ENCODE measurements around the gene PEPD. TPM values are rescaled to one million over a fixed set of nuclear protein-coding genes. Genes with fewer than 3 reads are reported as not detected.
A peak's percentile ranks its signal among the peaks of the same experiment; 100 is the strongest.

The PEPD gene
- total RNA-seq, 5 donors from 2014 or later (not counting 1 experiment from before 2014, with no cell fraction given): 23.5 to 38.8 (median 31.8) TPM

GRCh38 chr19:33375837-33376159, 145.8 kb downstream of the PEPD start:
- Mint-ChIP-seq H3K27ac (no peak overlapping the region), H3K9me3 (no peaks in the 10 kb centered on the region), H3K4me1 (peaks cover 60 to 67% (median 67%) of the 10 kb centered on the region in 3 donors), H3K4me3 (peak overlapping the region; percentile 85 to 90 (median 86)), H3K27me3 (no peaks in the 10 kb centered on the region), H3K36me3 (peaks cover 14% of the 10 kb centered on the region)
- ChIA-PET POLR2A (no interaction called here), CTCF (interaction anchor here in 1 of 2 donors (1.0 kb wide), 1 partner anchor 199 kb away, joined by 7 read pairs; no protein-coding TSS in a partner anchor)
- WGBS (ENCODE audit: insufficient coverage): 100% methylated on average over 1 of the region's 1 CpG
- Histone ChIP-seq H3K27me3 (replicated peaks in 1 of 2; ENCODE audit: control insufficient read depth in 2 of 2, extremely low read depth in 1 of 2, insufficient read depth in 2 of 2, low read length in 1 of 2) (no peaks in the 10 kb centered on the region), H3K9me3 (no peaks in the 10 kb centered on the region), H3K36me3 (ENCODE audit: control insufficient read depth in 2 of 2, extremely low read depth in 1 of 2, insufficient read depth in 1 of 2, low read length in 1 of 2) (peaks cover 0 to 4% of the 10 kb centered on the region in 2 donors), H3K4me3 (ENCODE audit: control insufficient read depth in 1 of 2, extremely low read depth in 1 of 2, low read length in 1 of 2) (no peak overlapping the region), H3K4me1 (ENCODE audit: control insufficient read depth in 1 of 2, extremely low read depth in 1 of 2, insufficient read depth in 2 of 2, low read length in 2 of 2) (peaks cover 6 to 31% of the 10 kb centered on the region in 2 experiments), H3K27ac (ENCODE audit: low read length) (no peak overlapping the region)
- ATAC-seq (replicated peaks in 1 of 4) (no peak), DNase-seq (no peak)

DNA sequence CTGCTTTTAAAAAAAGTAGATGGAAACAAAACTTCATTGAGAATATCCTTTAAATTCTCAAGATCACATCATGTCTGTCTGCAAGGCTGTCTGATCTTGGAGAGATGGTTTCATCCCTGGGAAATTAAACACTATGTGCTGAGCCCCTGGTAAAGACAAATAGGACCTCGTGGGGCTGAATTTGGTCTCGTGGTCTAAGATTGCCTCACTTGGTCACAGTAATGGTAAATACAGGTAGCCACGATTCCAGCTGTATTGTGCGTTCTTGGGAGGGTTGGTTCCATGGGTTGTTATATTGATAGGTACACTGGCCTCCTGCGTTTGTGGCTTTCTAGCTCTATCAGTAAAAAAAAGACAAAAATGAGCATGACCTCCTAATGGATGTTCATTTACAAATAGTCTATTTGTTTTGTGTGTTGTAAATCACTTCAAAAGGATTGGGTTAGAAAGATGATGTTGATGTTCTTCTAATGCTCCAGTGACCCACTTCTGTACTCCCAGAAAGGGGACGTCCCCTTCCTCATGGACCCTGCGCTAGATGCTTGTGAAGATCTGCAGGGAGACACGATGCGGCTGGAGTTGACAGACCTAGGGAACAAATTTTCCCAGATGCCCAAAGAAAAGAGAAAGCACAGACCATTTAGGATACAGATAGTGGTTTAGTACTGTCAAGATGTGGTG, 146.3 kb downstream of the PEPD start:
- Histone ChIP-seq H3K4me1 (ENCODE audit: control insufficient read depth in 1 of 2, extremely low read depth in 1 of 2, insufficient read depth in 2 of 2, low read length in 2 of 2) (peaks cover 6 to 31% of the 10 kb centered on the region in 2 experiments), H3K36me3 (ENCODE audit: control insufficient read depth in 2 of 2, extremely low read depth in 1 of 2, insufficient read depth in 1 of 2, low read length in 1 of 2) (peaks cover 0 to 4% of the 10 kb centered on the region in 2 donors), H3K9me3 (no peaks in the 10 kb centered on the region), H3K27me3 (replicated peaks in 1 of 2; ENCODE audit: control insufficient read depth in 2 of 2, extremely low read depth in 1 of 2, insufficient read depth in 2 of 2, low read length in 1 of 2) (no peaks in the 10 kb centered on the region), H3K4me3 (ENCODE audit: control insufficient read depth in 1 of 2, extremely low read depth in 1 of 2, low read length in 1 of 2) (no peak overlapping the region), H3K27ac (ENCODE audit: low read length) (no peak overlapping the region)
- Mint-ChIP-seq H3K36me3 (peaks cover 14% of the 10 kb centered on the region), H3K27me3 (no peaks in the 10 kb centered on the region), H3K9me3 (no peaks in the 10 kb centered on the region), H3K4me1 (peaks cover 60 to 66% (median 65%) of the 10 kb centered on the region in 3 donors), H3K4me3 (peak overlapping the region; percentile 85 to 90 (median 86)), H3K27ac (peak overlapping the region in 1 of 2 donors; percentile 68)
- POLR2A ChIA-PET: no interaction called here
- no peak for DNase-seq
- no peak for ATAC-seq (replicated peaks in 1 of 4)
- CTCF ChIA-PET: interaction anchor here in 1 of 2 donors (1.4 kb wide), 1 partner anchor 199 kb away, joined by 5 read pairs; no protein-coding TSS in a partner anchor
- 68% methylated on average over 3 of the region's 9 CpGs for WGBS (ENCODE audit: insufficient coverage)

DNA sequence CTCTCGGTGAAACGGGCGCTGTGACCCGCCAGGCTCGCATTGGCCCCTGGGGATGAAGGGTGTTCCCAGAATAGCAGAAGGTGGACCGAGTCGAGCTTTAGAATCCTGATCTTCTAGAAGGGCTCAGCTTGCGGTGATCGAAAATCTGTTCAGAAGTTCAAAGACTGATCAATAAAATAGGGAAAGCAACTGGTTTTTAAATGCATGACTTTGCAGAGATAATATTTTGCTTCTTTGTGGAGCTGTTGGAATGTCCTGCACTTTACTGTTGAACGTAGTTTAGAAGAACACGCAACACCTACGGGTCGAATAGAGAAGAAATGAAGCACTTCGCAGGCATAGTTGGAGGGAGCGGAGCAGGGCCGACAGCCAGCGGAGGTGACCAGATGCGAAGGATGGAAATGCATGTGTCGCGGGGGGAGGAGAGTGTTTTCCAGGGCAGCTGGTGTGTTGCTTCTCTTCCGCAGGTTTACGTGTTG, 147.3 kb downstream of the PEPD start:
- Mint-ChIP-seq H3K27ac (peak overlapping the region; percentile 78 to 82), H3K27me3 (no peaks in the 10 kb centered on the region), H3K4me1 (peaks cover 51 to 57% (median 57%) of the 10 kb centered on the region in 3 donors), H3K36me3 (peaks cover 5% of the 10 kb centered on the region), H3K4me3 (peak overlapping the region; percentile 85 to 90 (median 86)), H3K9me3 (no peaks in the 10 kb centered on the region)
- H3K4me3 ChIP-seq (ENCODE audit: control insufficient read depth in 1 of 2, extremely low read depth in 1 of 2, low read length in 1 of 2): peak overlapping the region; percentile 53 to 70
- peaks cover 0 to 2% of the 10 kb centered on the region in 2 donors for H3K36me3 ChIP-seq (ENCODE audit: control insufficient read depth in 2 of 2, extremely low read depth in 1 of 2, insufficient read depth in 1 of 2, low read length in 1 of 2)
- POLR2A ChIA-PET: interaction anchor here (0.6 to 1.2 kb wide), 5 partner anchors 11 to 956 kb away, joined by 3 to 5 read pairs (median 3); no protein-coding TSS in a partner anchor
- no peaks in the 10 kb centered on the region for H3K27me3 ChIP-seq (replicated peaks in 1 of 2; ENCODE audit: control insufficient read depth in 2 of 2, extremely low read depth in 1 of 2, insufficient read depth in 2 of 2, low read length in 1 of 2)
- peak in 1 of 35 experiments; percentile 36 for DNase-seq
- no peaks in the 10 kb centered on the region for H3K9me3 ChIP-seq
- peak overlapping the region; percentile 1 for H3K27ac ChIP-seq (ENCODE audit: low read length)
- ATAC-seq (replicated peaks in 1 of 4): no peak
- WGBS (ENCODE audit: insufficient coverage): under 1% methylated on average over 22 of the region's 22 CpGs
- peaks cover 6 to 31% of the 10 kb centered on the region in 2 experiments for H3K4me1 ChIP-seq (ENCODE audit: control insufficient read depth in 1 of 2, extremely low read depth in 1 of 2, insufficient read depth in 2 of 2, low read length in 2 of 2)
- CTCF ChIA-PET: interaction anchor here in 1 of 2 donors (0.6 to 1.4 kb wide), 3 partner anchors 138 to 745 kb away, joined by 3 to 5 read pairs (median 4); no protein-coding TSS in a partner anchor

- ChIA-PET CTCF (interaction anchor here in 1 of 2 donors (0.6 to 1.8 kb wide), 4 partner anchors 138 to 746 kb away, joined by 3 to 5 read pairs (median 4); no protein-coding TSS in a partner anchor), POLR2A (interaction anchor here (0.6 to 1.2 kb wide), 5 partner anchors 12 to 955 kb away, joined by 3 to 5 read pairs (median 3); no protein-coding TSS in a partner anchor)
- H3K36me3 ChIP-seq (ENCODE audit: control insufficient read depth in 2 of 2, extremely low read depth in 1 of 2, insufficient read depth in 1 of 2, low read length in 1 of 2): no peaks in the 10 kb centered on the region
- DNase-seq (peak; percentile 80 to 98 (median 89)), ATAC-seq (replicated peaks in 1 of 4) (peak; percentile 91 to 95 (median 92))
- H3K27me3 Mint-ChIP-seq: no peaks in the 10 kb centered on the region
- peak within 1 kb of the TSS; percentile 85 to 90 (median 86) for H3K4me3 Mint-ChIP-seq
- no peaks in the 10 kb centered on the region for H3K27me3 ChIP-seq (replicated peaks in 1 of 2; ENCODE audit: control insufficient read depth in 2 of 2, extremely low read depth in 1 of 2, insufficient read depth in 2 of 2, low read length in 1 of 2)
- peak within 1 kb of the TSS; percentile 81 to 83 for H3K4me3 ChIP-seq (ENCODE audit: control insufficient read depth in 1 of 2, extremely low read depth in 1 of 2, low read length in 1 of 2)
- H3K4me1 ChIP-seq (ENCODE audit: control insufficient read depth in 1 of 2, extremely low read depth in 1 of 2, insufficient read depth in 2 of 2, low read length in 2 of 2): peaks cover 6 to 31% of the 10 kb centered on the region in 2 experiments
- H3K9me3 Mint-ChIP-seq: no peaks in the 10 kb centered on the region
- peak within 1 kb of the TSS; percentile 87 for H3K27ac ChIP-seq (ENCODE audit: low read length)
- no peaks in the 10 kb centered on the region for H3K9me3 ChIP-seq
- peak within 1 kb of the TSS; percentile 86 for H3K27ac Mint-ChIP-seq
- H3K4me1 Mint-ChIP-seq: peaks cover 45 to 51% (median 50%) of the 10 kb centered on the region in 3 donors
- H3K36me3 Mint-ChIP-seq: no peaks in the 10 kb centered on the region
- under 1% methylated on average over 118 of the region's 118 CpGs for WGBS (ENCODE audit: insufficient coverage)
Observed at GRCh38 chr19:33373453-33374235, 147.9 kb downstream of the PEPD start, which contains the start of gene CEBPG. CEBPG (plus strand) TSS chr19:33373709; CDS start chr19:33379240, 5,531 bp downstream.

DNA sequence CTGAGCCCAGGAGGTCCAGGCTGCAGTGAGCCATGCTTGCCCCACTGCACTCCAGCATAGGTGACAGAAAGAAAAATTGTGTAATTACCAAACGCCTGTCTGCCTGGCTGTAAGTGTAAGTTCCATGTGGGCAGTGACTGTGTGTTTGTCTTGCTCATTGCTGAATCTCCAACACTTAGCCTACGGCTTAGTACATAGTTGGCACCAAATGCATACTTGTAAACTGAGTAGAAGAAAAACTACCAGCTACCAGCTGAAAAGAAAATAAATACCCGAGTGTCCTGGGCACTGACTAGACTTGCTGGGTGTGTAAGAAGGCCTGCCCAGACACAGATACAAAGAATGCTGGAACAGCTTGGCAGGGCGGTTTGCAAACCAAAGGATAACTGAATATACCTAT, 150.8 kb downstream of the PEPD start:
- Histone ChIP-seq H3K27me3 (replicated peaks in 1 of 2; ENCODE audit: control insufficient read depth in 2 of 2, extremely low read depth in 1 of 2, insufficient read depth in 2 of 2, low read length in 1 of 2) (no peaks in the 10 kb centered on the region), H3K4me3 (ENCODE audit: control insufficient read depth in 1 of 2, extremely low read depth in 1 of 2, low read length in 1 of 2) (no peak overlapping the region), H3K4me1 (ENCODE audit: control insufficient read depth in 1 of 2, extremely low read depth in 1 of 2, insufficient read depth in 2 of 2, low read length in 2 of 2) (peaks cover 6 to 28% of the 10 kb centered on the region in 2 experiments), H3K36me3 (ENCODE audit: control insufficient read depth in 2 of 2, extremely low read depth in 1 of 2, insufficient read depth in 1 of 2, low read length in 1 of 2) (no peaks in the 10 kb centered on the region), H3K9me3 (no peaks in the 10 kb centered on the region), H3K27ac (ENCODE audit: low read length) (no peak overlapping the region)
- ATAC-seq (replicated peaks in 1 of 4) (no peak), DNase-seq (no peak)
- Mint-ChIP-seq H3K27ac (no peak overlapping the region), H3K4me3 (no peak overlapping the region), H3K27me3 (no peaks in the 10 kb centered on the region), H3K36me3 (no peaks in the 10 kb centered on the region), H3K4me1 (peaks cover 18 to 24% (median 24%) of the 10 kb centered on the region in 3 donors), H3K9me3 (no peaks in the 10 kb centered on the region)
- POLR2A ChIA-PET: no interaction called here
- no CpG with 5 or more reads among the region's 4 CpGs for WGBS (ENCODE audit: insufficient coverage)
- CTCF ChIA-PET: no interaction called here

Data from T-cell (primary cell).